Nephron progenitor cell (in vitro differentiated cells): Measurements from ENCODE around the gene CALD1.

Experiments
- DNase-seq: peaks from one replicate; pipeline ENCODE4 v3.0.0; 2021
- H3K27ac Mint-ChIP-seq: 2 replicates; pipeline ENCODE4 v1.8.0; 2021; ENCODE audit warnings: mild to moderate bottlenecking, moderate library complexity, mixed read lengths
- H3K27me3 Mint-ChIP-seq: 2 replicates; pipeline ENCODE4 v1.8.0; 2021; ENCODE audit warnings: mild to moderate bottlenecking, low read depth, mixed read lengths; ENCODE audit not compliant: poor library complexity
- H3K36me3 Mint-ChIP-seq: 2 replicates; pipeline ENCODE4 v1.8.0; 2021; ENCODE audit warnings: low read depth, mixed read lengths
- H3K4me1 Mint-ChIP-seq: 2 replicates; pipeline ENCODE4 v1.8.0; 2021; ENCODE audit warnings: mixed read lengths
- H3K4me3 Mint-ChIP-seq: 2 replicates; pipeline ENCODE4 v1.8.0; 2021; ENCODE audit warnings: mild to moderate bottlenecking, moderate library complexity, mixed read lengths
- H3K9me3 Mint-ChIP-seq: 2 replicates; pipeline ENCODE4 v1.8.0; 2021; ENCODE audit warnings: mild to moderate bottlenecking, moderate library complexity, mixed read lengths
- CTCF ChIP-seq: fragments of 200-600 bp; sonication (generic); IDR thresholded peaks from 2 replicates; pipeline ENCODE4 v1.5.0; 2021; ENCODE audit warnings: antibody characterized with exemption

The CALD1 gene

GRCh38 chr7:134771889-134772288, 7.5 kb upstream of the CALD1 start:
- peaks cover 5% of the 10 kb centered on the region for H3K27me3 Mint-ChIP-seq
- peaks cover 7% of the 10 kb centered on the region for H3K4me1 Mint-ChIP-seq
- peaks cover 5% of the 10 kb centered on the region for H3K9me3 Mint-ChIP-seq
- peaks cover 2% of the 10 kb centered on the region for H3K36me3 Mint-ChIP-seq
- H3K27ac Mint-ChIP-seq = no peak overlapping the region
- no peak for TF ChIP-seq CTCF
- no peak overlapping the region for H3K4me3 Mint-ChIP-seq
- no peak for DNase-seq

GRCh38 chr7:134772401-134772800, 7.0 kb upstream of the CALD1 start:
- Mint-ChIP-seq H3K36me3 (no peaks in the 10 kb centered on the region), H3K27ac (no peak overlapping the region), H3K4me1 (peaks cover 3% of the 10 kb centered on the region), H3K9me3 (peaks cover under 1% of the 10 kb centered on the region), H3K4me3 (no peak overlapping the region), H3K27me3 (peaks cover 5% of the 10 kb centered on the region)
- no peak for TF ChIP-seq CTCF
- no peak for DNase-seq

GRCh38 chr7:134773164-134773563, 6.3 kb upstream of the CALD1 start:
- DNase-seq = no peak
- Mint-ChIP-seq H3K27me3 (peaks cover 5% of the 10 kb centered on the region), H3K27ac (no peak overlapping the region), H3K4me3 (no peak overlapping the region), H3K36me3 (no peaks in the 10 kb centered on the region), H3K9me3 (no peaks in the 10 kb centered on the region), H3K4me1 (peaks cover 9% of the 10 kb centered on the region)
- TF ChIP-seq CTCF = no peak

GRCh38 chr7:134774119-134774518, 5.3 kb upstream of the CALD1 start:
- Mint-ChIP-seq H3K27me3 (peaks cover 5% of the 10 kb centered on the region), H3K36me3 (no peaks in the 10 kb centered on the region), H3K27ac (no peak overlapping the region), H3K4me1 (peaks cover 18% of the 10 kb centered on the region), H3K4me3 (no peak overlapping the region), H3K9me3 (no peaks in the 10 kb centered on the region)
- DNase-seq = no peak
- TF ChIP-seq CTCF = no peak

- Mint-ChIP-seq H3K4me1 (peaks cover 43% of the 10 kb centered on the region), H3K27ac (peak overlapping the region; percentile 12), H3K4me3 (no peak overlapping the region), H3K36me3 (peaks cover 2% of the 10 kb centered on the region), H3K9me3 (no peaks in the 10 kb centered on the region), H3K27me3 (no peaks in the 10 kb centered on the region)
- DNase-seq = no peak
- no peak for TF ChIP-seq CTCF
These were observed 2.0 kb upstream of the CALD1 start for GRCh38 chr7:134777470-134777869.

GRCh38 chr7:134777908-134778580, 1.4 kb upstream of the CALD1 start:
- TF ChIP-seq CTCF = no peak
- H3K9me3 Mint-ChIP-seq = no peaks in the 10 kb centered on the region
- peak overlapping the region; percentile 78 for H3K27ac Mint-ChIP-seq
- H3K4me1 Mint-ChIP-seq = peaks cover 43% of the 10 kb centered on the region
- no peak for DNase-seq
- H3K4me3 Mint-ChIP-seq = no peak overlapping the region
- H3K36me3 Mint-ChIP-seq = peaks cover 5% of the 10 kb centered on the region
- H3K27me3 Mint-ChIP-seq = no peaks in the 10 kb centered on the region
